CD14-positive monocyte (primary cell): ENCODE results near the gene ZNF277. TPM values are rescaled to one million over a fixed set of nuclear protein-coding genes. Genes with fewer than 3 reads are reported as not detected.

Source experiments
- DNase-seq, 3 donors: peaks; one replicate each; pipeline ENCODE4 v3.0.0-alpha.2; 2011 to 2022
- H2AFZ ChIP-seq: 2 replicates; pipeline ENCODE4 v1.6.0; 2012; ENCODE audit warnings: mild to moderate bottlenecking, low read depth, low read length, inconsistent platforms; ENCODE audit not compliant: insufficient read depth, poor library complexity, severe bottlenecking
- H3K27ac ChIP-seq, 2 donors: 1 replicate in 1 of 2; 2 replicates in 1 of 2; pipeline ENCODE4 v1.5.1; 2012 to 2013; ENCODE audit warnings: low read length in 2 of 2, control low read depth in 1 of 2, inconsistent platforms in 1 of 2, low read depth in 1 of 2, mild to moderate bottlenecking in 1 of 2
- H3K27me3 ChIP-seq, 2 donors: one replicate each; pipeline versions ENCODE4 v1.6.0 to v1.6.1; 2011 to 2013; ENCODE audit warnings: low read length in 2 of 2; ENCODE audit not compliant: control insufficient read depth in 2 of 2, insufficient read depth in 2 of 2
- H3K36me3 ChIP-seq, 2 donors: replicated peaks in 1 of 2; 1 replicate in 1 of 2; 2 replicates in 1 of 2; pipeline versions ENCODE4 v1.5.1 to v1.6.1; 2012 to 2013; ENCODE audit warnings: low read length in 2 of 2, control low read depth in 1 of 2, inconsistent platforms in 1 of 2, mild to moderate bottlenecking in 1 of 2; ENCODE audit not compliant: insufficient read depth in 2 of 2, control insufficient read depth in 1 of 2
- H3K4me1 ChIP-seq, 2 donors: 1 replicate in 1 of 2; 2 replicates in 1 of 2; pipeline versions ENCODE4 v1.5.1 to v1.6.1; 2012 to 2013; ENCODE audit warnings: low read length in 2 of 2, control low read depth in 1 of 2, inconsistent platforms in 1 of 2, mild to moderate bottlenecking in 1 of 2, moderate library complexity in 1 of 2; ENCODE audit not compliant: insufficient read depth in 2 of 2, control insufficient read depth in 1 of 2
- H3K4me2 ChIP-seq: replicated peaks from 2 replicates; pipeline ENCODE3; 2012; ENCODE audit warnings: low read length, moderate library complexity, mild to moderate bottlenecking; ENCODE audit not compliant: poor library complexity, severe bottlenecking; ENCODE audit errors: extremely low read depth
- H3K4me3 ChIP-seq, 3 experiments: fragments of 200-600 bp in 1 of 3; sonication (generic) in 1 of 3; replicated peaks in 1 of 3; 1 replicate in 2 of 3; 2 replicates in 1 of 3; pipeline ENCODE4 v1.5.1; 2011 to 2013; ENCODE audit warnings: low read length in 3 of 3, mild to moderate bottlenecking in 3 of 3, control low read depth in 2 of 3, low read depth in 2 of 3, inconsistent platforms in 1 of 3, moderate library complexity in 1 of 3
- H3K79me2 ChIP-seq: 2 replicates; pipeline ENCODE4 v1.6.0; 2012; ENCODE audit warnings: mild to moderate bottlenecking, control low read depth, inconsistent platforms, low read length, moderate library complexity; ENCODE audit not compliant: insufficient read depth
- H3K9ac ChIP-seq: 2 replicates; pipeline ENCODE4 v1.6.0; 2017; ENCODE audit warnings: low read length, mild to moderate bottlenecking; ENCODE audit not compliant: insufficient read depth, poor library complexity, severe bottlenecking
- H3K9me3 ChIP-seq, 2 donors: replicated peaks in 1 of 2; 1 replicate in 1 of 2; 2 replicates in 1 of 2; pipeline versions ENCODE4 v1.5.1 to v1.6.1; 2012 to 2013; ENCODE audit warnings: low read length in 2 of 2, control low read depth in 1 of 2; ENCODE audit not compliant: control insufficient read depth in 1 of 2, insufficient read depth in 1 of 2
- H4K20me1 ChIP-seq: 2 replicates; pipeline ENCODE4 v1.6.0; 2012; ENCODE audit warnings: mild to moderate bottlenecking, low read length, control low read depth, moderate library complexity; ENCODE audit not compliant: insufficient read depth
- H3K27ac Mint-ChIP-seq, 7 donors: one replicate each; pipeline ENCODE4 v1.8.0; 2020; ENCODE audit warnings: mild to moderate bottlenecking in 7 of 7, mixed read lengths in 7 of 7, moderate library complexity in 6 of 7, inconsistent platforms in 2 of 7
- H3K27me3 Mint-ChIP-seq, 3 donors: one replicate each; pipeline ENCODE4 v1.8.0; 2021 to 2022; ENCODE audit warnings: low read depth in 3 of 3, mild to moderate bottlenecking in 3 of 3, mixed read lengths in 3 of 3, moderate library complexity in 3 of 3, inconsistent platforms in 1 of 3
- H3K36me3 Mint-ChIP-seq, 2 donors: one replicate each; pipeline ENCODE4 v1.8.0; 2020; ENCODE audit warnings: mixed read lengths in 2 of 2, inconsistent platforms in 1 of 2, mild to moderate bottlenecking in 1 of 2
- H3K4me1 Mint-ChIP-seq: one replicate; pipeline ENCODE4 v1.8.0; 2020; ENCODE audit warnings: mild to moderate bottlenecking, mixed read lengths
- H3K4me3 Mint-ChIP-seq, 2 donors: one replicate each; pipeline ENCODE4 v1.8.0; 2020; ENCODE audit warnings: mild to moderate bottlenecking in 2 of 2, mixed read lengths in 2 of 2, moderate library complexity in 1 of 2
- H3K9me3 Mint-ChIP-seq, 7 donors: one replicate each; pipeline ENCODE4 v1.8.0; 2020 to 2022; ENCODE audit warnings: mixed read lengths in 7 of 7, mild to moderate bottlenecking in 6 of 7, moderate library complexity in 6 of 7, inconsistent platforms in 2 of 7
- WGBS: methylation state at CpG from one replicate; pipeline ENCODE4 v1.1.5; 2013; ENCODE audit warnings: missing lambda C conversion rate; ENCODE audit not compliant: insufficient coverage; 5-methylcytosine and 5-hydroxymethylcytosine counted together
- intact Hi-C, 2 donors: fragments of 100-400 bp; cut with micrococcal nuclease; formaldehyde crosslinking; loops; one replicate each; pipeline versions ENCODE4 v1.15.0 to v1.15.1; 2023
- polyA plus RNA-seq, 3 donors: library from polyadenylated mRNA; depleted of rRNA in 1 of 3; unstranded in 2 of 3; stranded (reverse) in 1 of 3; fragments of 300-500 nt in 2 of 3; fragments of >200 nt in 1 of 3; fragmentation: Illumina TruSeq in 2 of 3; gene quantifications; 1 replicate in 2 of 3; 2 replicates in 1 of 3; pipeline ENCODE4 v1.2.3, GENCODE V29; 2012 to 2021
- TF ChIP-seq, protein P1 (sequence below): fragments of 200-600 bp; IDR thresholded peaks from one replicate; pipeline ENCODE4 v1.8.0; 2022; ENCODE audit warnings: antibody characterized with exemption, mild to moderate bottlenecking

ZNF277 gene
- polyA plus RNA-seq, 3 donors, result 17.5 to 20.7 (median 20.0) TPM

DNA sequence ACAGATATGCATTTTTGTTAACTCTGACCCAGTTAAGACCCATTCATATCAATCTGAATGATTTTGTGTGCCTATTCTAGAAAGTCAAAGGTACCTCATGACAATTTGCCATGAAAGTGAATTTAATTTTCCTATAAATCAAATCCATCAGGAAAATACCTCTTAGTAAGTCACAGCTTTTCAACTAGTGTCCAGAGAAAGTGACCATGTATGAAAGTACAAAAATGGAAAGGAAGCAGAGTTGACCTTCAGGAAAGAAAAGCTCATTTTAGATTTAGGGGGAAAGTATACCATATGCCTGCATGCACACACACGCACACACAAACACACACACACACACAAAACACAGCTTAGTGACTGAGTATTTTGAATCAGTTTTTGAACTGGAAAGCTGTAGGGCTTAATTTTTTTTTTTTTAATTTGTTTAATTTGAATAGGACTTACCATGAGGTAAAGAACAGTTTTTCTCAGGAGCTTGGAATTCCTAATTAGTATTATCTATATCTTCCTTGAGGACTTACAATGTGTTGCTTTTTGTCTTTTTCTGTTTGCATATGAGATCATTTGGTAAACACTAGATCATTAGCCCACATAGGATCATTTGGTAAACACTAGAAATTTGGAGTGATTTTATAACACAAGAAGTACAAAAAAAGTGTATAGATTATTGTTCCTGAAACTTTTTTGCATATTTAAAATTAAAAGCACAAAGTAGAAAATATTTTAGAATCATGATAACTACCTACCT, 61.6 kb downstream of the ZNF277 start:
- Histone ChIP-seq H3K79me2 (peaks cover 8% of the 10 kb centered on the region), H3K27ac (no peak overlapping the region), H3K9me3 (peaks cover 3% of the 10 kb centered on the region in 2 donors), H3K9ac (no peak overlapping the region), H3K36me3 (no peaks in the 10 kb centered on the region), H3K4me2 (no peak overlapping the region), H3K4me3 (no peak overlapping the region), H4K20me1 (peaks cover 49% of the 10 kb centered on the region), H3K27me3 (no peaks in the 10 kb centered on the region), H2AFZ (no peak overlapping the region), H3K4me1 (peaks cover 12 to 25% of the 10 kb centered on the region in 2 donors)
- intact Hi-C loops, result no loop called here
- Mint-ChIP-seq H3K27ac (no peak overlapping the region), H3K9me3 (peaks cover 0 to 7% (median 4%) of the 10 kb centered on the region in 7 donors), H3K27me3 (no peaks in the 10 kb centered on the region), H3K4me1 (peaks cover 34% of the 10 kb centered on the region), H3K36me3 (peaks cover 7 to 8% of the 10 kb centered on the region in 2 donors), H3K4me3 (no peak overlapping the region)
- no CpG with 5 or more reads among the region's 1 CpG for WGBS
- TF ChIP-seq, protein P1, sequence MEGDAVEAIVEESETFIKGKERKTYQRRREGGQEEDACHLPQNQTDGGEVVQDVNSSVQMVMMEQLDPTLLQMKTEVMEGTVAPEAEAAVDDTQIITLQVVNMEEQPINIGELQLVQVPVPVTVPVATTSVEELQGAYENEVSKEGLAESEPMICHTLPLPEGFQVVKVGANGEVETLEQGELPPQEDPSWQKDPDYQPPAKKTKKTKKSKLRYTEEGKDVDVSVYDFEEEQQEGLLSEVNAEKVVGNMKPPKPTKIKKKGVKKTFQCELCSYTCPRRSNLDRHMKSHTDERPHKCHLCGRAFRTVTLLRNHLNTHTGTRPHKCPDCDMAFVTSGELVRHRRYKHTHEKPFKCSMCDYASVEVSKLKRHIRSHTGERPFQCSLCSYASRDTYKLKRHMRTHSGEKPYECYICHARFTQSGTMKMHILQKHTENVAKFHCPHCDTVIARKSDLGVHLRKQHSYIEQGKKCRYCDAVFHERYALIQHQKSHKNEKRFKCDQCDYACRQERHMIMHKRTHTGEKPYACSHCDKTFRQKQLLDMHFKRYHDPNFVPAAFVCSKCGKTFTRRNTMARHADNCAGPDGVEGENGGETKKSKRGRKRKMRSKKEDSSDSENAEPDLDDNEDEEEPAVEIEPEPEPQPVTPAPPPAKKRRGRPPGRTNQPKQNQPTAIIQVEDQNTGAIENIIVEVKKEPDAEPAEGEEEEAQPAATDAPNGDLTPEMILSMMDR, result no peak
- no peak for DNase-seq

DNA sequence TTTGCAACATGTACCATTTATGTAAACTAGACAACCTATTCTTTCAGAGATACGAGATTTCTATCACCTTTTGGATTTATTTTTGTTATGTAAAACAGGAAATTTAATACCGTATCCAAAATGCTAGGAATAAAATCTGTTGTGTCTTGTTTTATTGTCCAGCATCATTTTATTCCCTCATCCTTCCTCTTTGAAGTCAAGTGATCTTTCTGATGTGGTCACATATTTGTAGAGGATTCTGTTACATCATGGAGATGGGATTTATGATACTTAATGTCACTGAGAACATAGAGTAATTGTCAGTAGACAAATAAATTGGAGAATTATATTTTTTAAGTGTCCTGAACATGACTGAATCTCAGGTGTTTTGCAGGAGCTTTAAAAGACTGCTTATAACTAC, 64.7 kb downstream of the ZNF277 start:
- DNase-seq, result no peak
- Histone ChIP-seq H3K27ac (no peak overlapping the region), H3K79me2 (peaks cover 8% of the 10 kb centered on the region), H3K27me3 (no peaks in the 10 kb centered on the region), H3K9me3 (peaks cover 7% of the 10 kb centered on the region in 2 donors), H3K36me3 (no peaks in the 10 kb centered on the region), H4K20me1 (peaks cover 22% of the 10 kb centered on the region), H3K9ac (no peak overlapping the region), H3K4me1 (peaks cover 7 to 23% of the 10 kb centered on the region in 2 donors), H3K4me2 (no peak overlapping the region), H2AFZ (no peak overlapping the region), H3K4me3 (no peak overlapping the region)
- TF ChIP-seq, protein P1, result no peak
- no CpG with 5 or more reads among the region's 2 CpGs for WGBS
- Mint-ChIP-seq H3K27ac (no peak overlapping the region), H3K36me3 (peaks cover 9% of the 10 kb centered on the region in 2 donors), H3K4me1 (peaks cover 23% of the 10 kb centered on the region), H3K27me3 (no peaks in the 10 kb centered on the region), H3K9me3 (peaks cover 0 to 12% (median 8%) of the 10 kb centered on the region in 7 donors), H3K4me3 (no peak overlapping the region)
- intact Hi-C loops, result no loop called here
